GM23248 (cell line): ENCODE data around the gene ZNF230. TPM values are rescaled to one million over a fixed set of nuclear protein-coding genes. Genes with fewer than 3 reads are reported as not detected.
A peak's percentile ranks its signal among the peaks of the same experiment; 100 is the strongest.

Experiments
- DNase-seq: peaks from one replicate; pipeline ENCODE4 v3.0.0-alpha.2; 2015
- H2AFZ ChIP-seq: fragments of 200-600 bp; sonication (generic); 2 replicates; pipeline ENCODE4 v1.6.1; 2016; ENCODE audit warnings: antibody characterized with exemption
- H3F3A ChIP-seq: fragments of 200-600 bp; sonication (generic); 2 replicates; pipeline ENCODE4 v1.6.1; 2016; ENCODE audit warnings: mild to moderate bottlenecking, antibody characterized with exemption, mixed run types; ENCODE audit not compliant: insufficient read depth
- H3K27ac ChIP-seq: fragments of 200-600 bp; sonication (generic); 2 replicates; pipeline ENCODE4 v1.5.1; 2016; ENCODE audit warnings: mild to moderate bottlenecking
- H3K27me3 ChIP-seq: fragments of 200-600 bp; sonication (generic); replicated peaks from 2 replicates; pipeline ENCODE4 v1.6.1; 2016; ENCODE audit warnings: mild to moderate bottlenecking; ENCODE audit not compliant: insufficient read depth
- H3K36me3 ChIP-seq: fragments of 200-600 bp; sonication (generic); 2 replicates; pipeline ENCODE4 v1.6.1; 2016; ENCODE audit warnings: low read depth, mild to moderate bottlenecking
- H3K4me1 ChIP-seq: fragments of 200-600 bp; sonication (generic); 2 replicates; pipeline ENCODE4 v1.6.1; 2016; ENCODE audit warnings: mild to moderate bottlenecking; ENCODE audit not compliant: insufficient read depth
- H3K4me2 ChIP-seq: fragments of 200-600 bp; sonication (generic); one replicate; pipeline ENCODE4 v1.6.1; 2016; ENCODE audit warnings: mild to moderate bottlenecking; ENCODE audit not compliant: unreplicated experiment
- H3K4me3 ChIP-seq: fragments of 200-600 bp; sonication (generic); 2 replicates; pipeline ENCODE4 v1.5.1; 2016; ENCODE audit warnings: mild to moderate bottlenecking
- H3K79me2 ChIP-seq: fragments of 200-600 bp; sonication (generic); 2 replicates; pipeline ENCODE4 v1.6.1; 2016; ENCODE audit warnings: mild to moderate bottlenecking; ENCODE audit not compliant: insufficient read depth
- H3K9ac ChIP-seq: fragments of 200-600 bp; sonication (generic); 2 replicates; pipeline ENCODE4 v1.6.1; 2016; ENCODE audit warnings: mild to moderate bottlenecking
- H3K9me2 ChIP-seq: fragments of 200-600 bp; sonication (generic); 2 replicates; pipeline ENCODE4 v1.6.1; 2016; ENCODE audit warnings: mixed run types, mild to moderate bottlenecking, moderate library complexity; ENCODE audit not compliant: insufficient read depth
- H3K9me3 ChIP-seq: fragments of 200-600 bp; sonication (generic); one replicate; pipeline ENCODE4 v1.6.1; 2017; ENCODE audit warnings: low read depth
- H4K20me1 ChIP-seq: fragments of 200-600 bp; sonication (generic); 2 replicates; pipeline ENCODE4 v1.6.0; 2016; ENCODE audit not compliant: insufficient read depth
- EZH2 ChIP-seq: fragments of 200-600 bp; sonication (generic); IDR thresholded peaks from 2 replicates; pipeline ENCODE4 v1.6.1; 2018; ENCODE audit warnings: antibody characterized with exemption, mild to moderate bottlenecking; ENCODE audit not compliant: insufficient read depth, poor library complexity, severe bottlenecking
- EZH2phosphoT487 ChIP-seq: fragments of 200-600 bp; sonication (generic); IDR thresholded peaks from 2 replicates; pipeline ENCODE4 v1.6.1; 2018; ENCODE audit warnings: antibody characterized with exemption, moderate library complexity, mild to moderate bottlenecking, low read depth; ENCODE audit not compliant: insufficient read depth
- WGBS, 2 experiments: methylation state at CpG; one replicate each; pipeline ENCODE4 v1.1.6; 2015 to 2017; ENCODE audit warnings: low lambda C conversion rate in 2 of 2, low coverage in 1 of 2; ENCODE audit errors: missing lambda C conversion rate in 2 of 2; 5-methylcytosine and 5-hydroxymethylcytosine counted together
- in situ Hi-C: fragments of 300-500 bp; cut with MboI; formaldehyde crosslinking; loops from 2 replicates; pipeline ENCODE4 v1.15.0; 2020
- polyA plus RNA-seq: library from polyadenylated mRNA; unstranded; fragments of >200 nt; fragmentation: Nextera tagmentation; extraction: Ambion mirVana; gene quantifications from 2 replicates; pipeline ENCODE4 v1.2.1, GENCODE V29; 2016
- total RNA-seq: library from RNA; depleted of rRNA; stranded (reverse); fragments of >200 nt; shearing (Covaris generic); gene quantifications from 2 replicates; pipeline ENCODE4 v1.2.3, GENCODE V29; 2014

Gene ZNF230
- total and polyA plus RNA-seq, 2 experiments from 2014 or later = 1.9 to 2.7 TPM

DNA sequence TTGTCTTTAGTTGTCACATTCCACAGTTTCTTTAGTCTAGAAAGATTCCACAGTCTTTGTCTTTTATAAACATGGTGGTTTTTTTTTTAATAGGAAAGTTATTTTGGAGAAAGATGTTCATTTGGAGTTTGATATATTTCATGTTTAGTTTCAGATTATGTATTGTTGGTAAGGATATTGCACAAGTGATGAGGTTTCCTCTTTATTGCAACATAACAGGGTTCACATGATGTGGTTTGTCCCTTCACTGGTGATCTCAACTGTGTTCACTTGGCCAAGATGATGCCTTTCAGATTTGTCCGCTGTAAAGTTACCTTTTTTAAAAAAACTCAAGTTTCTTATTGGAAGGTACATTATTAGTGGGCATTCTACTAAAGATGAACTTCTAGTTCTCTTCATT, 3.2 kb downstream of the ZNF230 start:
- H3K27me3 ChIP-seq = no peaks in the 10 kb centered on the region
- H3F3A ChIP-seq = no peaks in the 10 kb centered on the region
- DNase-seq = peak; percentile 47
- no peaks in the 10 kb centered on the region for H3K9me3 ChIP-seq
- peaks cover 49% of the 10 kb centered on the region for H3K79me2 ChIP-seq
- H4K20me1 ChIP-seq = no peaks in the 10 kb centered on the region
- H3K27ac ChIP-seq = no peak overlapping the region
- H3K4me3 ChIP-seq = no peak overlapping the region
- H3K36me3 ChIP-seq = peaks cover 27% of the 10 kb centered on the region
- WGBS, 2 experiments = 93 to 100% methylated on average over 1 of the region's 1 CpG
- in situ Hi-C loops = no loop called here
- no peaks in the 10 kb centered on the region for H3K9me2 ChIP-seq
- H3K9ac ChIP-seq = no peak overlapping the region
- TF ChIP-seq EZH2 = no peak
- TF ChIP-seq EZH2phosphoT487 = no peak
- H3K4me2 ChIP-seq = no peak overlapping the region
- H3K4me1 ChIP-seq = peaks cover 9% of the 10 kb centered on the region; the same call in 1 of the 2 replicates
- H2AFZ ChIP-seq = no peak overlapping the region

GRCh38 chr19:44007473-44007872, 4.7 kb downstream of the ZNF230 start:
- Histone ChIP-seq H3K27ac (no peak overlapping the region), H2AFZ (no peak overlapping the region), H3K9ac (no peak overlapping the region), H3K79me2 (peaks cover 49% of the 10 kb centered on the region), H3K9me3 (no peaks in the 10 kb centered on the region), H3K4me1 (peaks cover 9% of the 10 kb centered on the region; the same call in 1 of the 2 replicates), H3K4me2 (no peak overlapping the region), H4K20me1 (no peaks in the 10 kb centered on the region), H3K27me3 (no peaks in the 10 kb centered on the region), H3K9me2 (no peaks in the 10 kb centered on the region), H3F3A (no peaks in the 10 kb centered on the region), H3K4me3 (no peak overlapping the region), H3K36me3 (peaks cover 41% of the 10 kb centered on the region)
- WGBS, 2 experiments = 96 to 97% methylated on average over 6 of the region's 6 CpGs
- no peak for TF ChIP-seq EZH2
- no peak for TF ChIP-seq EZH2phosphoT487
- in situ Hi-C loops = no loop called here
- no peak for DNase-seq

- Histone ChIP-seq H3K4me3 (no peak overlapping the region), H3K79me2 (peaks cover 22% of the 10 kb centered on the region; the same call in 1 of the 2 replicates), H4K20me1 (no peaks in the 10 kb centered on the region), H3K9ac (no peak overlapping the region), H2AFZ (no peak overlapping the region), H3F3A (no peaks in the 10 kb centered on the region), H3K27me3 (no peaks in the 10 kb centered on the region), H3K9me3 (no peaks in the 10 kb centered on the region), H3K4me1 (no peaks in the 10 kb centered on the region), H3K27ac (no peak overlapping the region), H3K9me2 (no peaks in the 10 kb centered on the region), H3K4me2 (no peak overlapping the region), H3K36me3 (peaks cover 46% of the 10 kb centered on the region)
- no peak for DNase-seq
- in situ Hi-C loops = no loop called here
- TF ChIP-seq EZH2phosphoT487 (no peak), EZH2 (no peak)
- WGBS, 2 experiments = 92 to 94% methylated on average over 5 of the region's 5 CpGs
These were observed 7.7 kb downstream of the ZNF230 start for GRCh38 chr19:44010468-44010867.

- H3K27ac ChIP-seq = no peak overlapping the region
- H2AFZ ChIP-seq = no peak overlapping the region
- no peaks in the 10 kb centered on the region for H3F3A ChIP-seq
- 7 to 12% methylated on average over 2 of the region's 2 CpGs for WGBS, 2 experiments
- H3K4me3 ChIP-seq = no peak overlapping the region
- H3K79me2 ChIP-seq = no peaks in the 10 kb centered on the region
- no peak for DNase-seq
- in situ Hi-C loops = no loop called here
- no peaks in the 10 kb centered on the region for H3K9me2 ChIP-seq
- H3K9me3 ChIP-seq = no peaks in the 10 kb centered on the region
- no peaks in the 10 kb centered on the region for H3K36me3 ChIP-seq
- H4K20me1 ChIP-seq = no peaks in the 10 kb centered on the region
- H3K27me3 ChIP-seq = no peaks in the 10 kb centered on the region
- no peak for TF ChIP-seq EZH2phosphoT487
- no peak for TF ChIP-seq EZH2
- no peak overlapping the region for H3K9ac ChIP-seq
- H3K4me2 ChIP-seq = no peak overlapping the region
- no peaks in the 10 kb centered on the region for H3K4me1 ChIP-seq
These were observed 16.7 kb downstream of the ZNF230 start for GRCh38 chr19:44019498-44019897.

- in situ Hi-C loops = no loop called here
- H3K4me1 ChIP-seq = peaks cover 5% of the 10 kb centered on the region; the same call in 1 of the 2 replicates
- no peaks in the 10 kb centered on the region for H3K9me3 ChIP-seq
- DNase-seq = no peak
- H4K20me1 ChIP-seq = no peaks in the 10 kb centered on the region
- H3K4me2 ChIP-seq = no peak overlapping the region
- no peak for TF ChIP-seq EZH2
- no peak for TF ChIP-seq EZH2phosphoT487
- H3K79me2 ChIP-seq = peaks cover 11% of the 10 kb centered on the region
- H3K9ac ChIP-seq = no peak overlapping the region
- H3K27me3 ChIP-seq = no peaks in the 10 kb centered on the region
- H3K27ac ChIP-seq = no peak overlapping the region
- H3F3A ChIP-seq = no peaks in the 10 kb centered on the region
- no peaks in the 10 kb centered on the region for H3K9me2 ChIP-seq
- no peak overlapping the region for H3K4me3 ChIP-seq
- H3K36me3 ChIP-seq = no peaks in the 10 kb centered on the region
- no peak overlapping the region for H2AFZ ChIP-seq
These were observed 18.5 kb downstream of the ZNF230 start for GRCh38 chr19:44021221-44021620.
